ENCODE results near the gene ITGAD.

ITGAD gene

DNA sequence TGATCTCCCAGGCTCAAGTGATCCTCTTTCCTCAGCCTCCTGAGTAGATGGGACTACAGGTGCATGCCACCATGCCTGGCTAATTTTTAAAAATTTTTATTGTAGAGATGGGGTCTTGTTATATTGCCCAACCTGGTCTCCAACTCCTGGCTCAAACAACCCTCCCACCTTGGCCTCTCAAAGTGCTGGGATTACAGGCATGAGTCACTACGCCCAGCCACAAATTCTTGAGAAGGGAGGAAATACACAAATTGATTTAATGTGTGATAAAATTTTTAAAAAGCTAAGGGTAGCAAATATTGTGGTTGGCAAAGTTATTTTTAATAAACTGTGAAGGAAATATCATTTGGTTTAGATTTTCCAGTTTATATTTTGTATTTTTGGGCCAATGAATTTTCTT is 9.6 kb downstream of the ITGAD start:
- no peak for TF ChIP-seq CTCF (IDR thresholded peaks at IDR 0.05; ENCODE audit: low read length, missing control alignments)
- no peak overlapping the region for H3K4me3 ChIP-seq (replicated peaks; ENCODE audit: low read depth, low read length)
- peak; percentile 20 for DNase-seq (ENCODE audit: low read depth)

- TF ChIP-seq CTCF (IDR thresholded peaks at IDR 0.05; ENCODE audit: low read length, missing control alignments), result no peak
- peak overlapping the region; percentile 40 for H3K4me3 ChIP-seq (replicated peaks; ENCODE audit: low read depth, low read length)
- no peak for DNase-seq (ENCODE audit: low read depth)
Measured at GRCh38 chr16:31403590-31404352, 10.6 kb downstream of the ITGAD start.

- DNase-seq (ENCODE audit: low read depth), result peak; percentile 30
- H3K4me3 ChIP-seq (replicated peaks; ENCODE audit: low read depth, low read length), result peak overlapping the region; percentile 40
- TF ChIP-seq CTCF (IDR thresholded peaks at IDR 0.05; ENCODE audit: low read length, missing control alignments), result no peak
Measured at GRCh38 chr16:31404353-31405064, 11.4 kb downstream of the ITGAD start.

GRCh38 chr16:31407406-31407805 is 14.3 kb downstream of the ITGAD start:
- H3K4me3 ChIP-seq (replicated peaks; ENCODE audit: low read depth, low read length), result no peak overlapping the region
- DNase-seq (ENCODE audit: low read depth), result no peak
- no peak for TF ChIP-seq CTCF (IDR thresholded peaks at IDR 0.05; ENCODE audit: low read length, missing control alignments)

DNA sequence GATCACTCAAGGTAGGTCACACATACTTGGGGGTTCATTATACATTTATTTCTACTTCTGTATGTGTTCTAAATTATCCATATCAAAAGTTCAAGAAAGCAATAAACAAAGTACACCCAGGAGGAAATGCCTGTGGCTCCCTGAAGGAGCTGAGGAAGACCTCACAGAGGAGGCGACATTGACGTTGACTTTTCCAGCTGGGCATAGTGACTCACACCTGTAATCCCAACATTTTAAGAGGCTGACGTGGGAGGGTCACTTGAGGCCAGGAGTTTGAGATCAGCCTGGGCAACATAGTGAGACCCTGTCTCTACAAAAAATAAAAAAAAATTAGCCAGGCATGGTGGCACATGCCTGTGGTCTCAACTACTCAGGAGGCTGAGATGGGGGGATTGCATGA is 16.3 kb downstream of the ITGAD start:
- peak; percentile 39 for DNase-seq (ENCODE audit: low read depth)
- no peak for TF ChIP-seq CTCF (IDR thresholded peaks at IDR 0.05; ENCODE audit: low read length, missing control alignments)

GRCh38 chr16:31410082-31410481 is 16.9 kb downstream of the ITGAD start:
- H3K4me3 ChIP-seq (replicated peaks; ENCODE audit: low read depth, low read length), result no peak overlapping the region
- TF ChIP-seq CTCF (IDR thresholded peaks at IDR 0.05; ENCODE audit: low read length, missing control alignments), result no peak
- DNase-seq (ENCODE audit: low read depth), result no peak

More for the DNA sequence above, 16.3 kb downstream of the ITGAD start:
- H3K4me3 ChIP-seq (replicated peaks; ENCODE audit: low read depth, low read length), result no peak overlapping the region

All from fibroblast of pulmonary artery (primary cell).